ENCODE data around the gene CDK18.

CDK18 gene

GRCh38 chr1:205516362-205516761 lies 11.9 kb downstream of the CDK18 start:
- Histone ChIP-seq H3K36me3 (ENCODE audit: control insufficient read depth in 2 of 2, insufficient read depth in 1 of 2, low read length in 2 of 2) (no peaks in the 10 kb centered on the region), H3K4me3 (ENCODE audit: low read depth, low read length) (no peak overlapping the region), H3K4me1 (ENCODE audit: control insufficient read depth, insufficient read depth, low read length) (peaks cover 8% of the 10 kb centered on the region), H3K9me3 (ENCODE audit: control insufficient read depth, insufficient read depth, low read depth, low read length) (no peaks in the 10 kb centered on the region), H3K27ac (ENCODE audit: extremely low read depth, low read depth, low read length) (no peak overlapping the region)
- CTCF ChIA-PET: interaction anchor here (0.6 to 3.7 kb wide), 7 partner anchors 8 to 577 kb away, joined by 3 to 19 read pairs (median 5); no protein-coding TSS in a partner anchor
- TF ChIP-seq ZNF473 (tag by site-specific recombination; IDR thresholded peaks at IDR 0.05) (no peak), ZBTB8A (tag by site-specific recombination; IDR thresholded peaks at IDR 0.05) (no peak)
- POLR2A ChIA-PET: no interaction called here

DNA sequence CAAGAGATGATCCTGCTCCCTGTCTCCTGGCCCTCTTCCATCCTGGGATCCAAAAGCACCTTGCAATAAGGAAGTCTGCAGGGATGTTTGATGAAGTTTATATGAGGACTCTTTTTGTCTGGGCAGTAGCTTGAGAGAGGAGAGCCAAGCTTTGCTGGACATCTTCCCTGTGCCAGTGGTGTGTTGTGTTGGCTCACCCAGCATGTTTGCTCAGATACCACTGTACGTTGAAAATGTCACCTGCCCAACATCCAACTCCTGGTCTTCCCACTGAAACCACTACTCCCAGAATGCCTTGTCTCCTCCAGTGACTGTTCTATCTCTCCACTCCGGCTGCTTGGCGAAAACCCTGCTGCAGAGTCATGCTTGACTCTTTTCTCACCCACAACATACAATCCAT lies 12.8 kb downstream of the CDK18 start:
- CTCF ChIA-PET: interaction anchor here (1.2 to 3.7 kb wide), 4 partner anchors 28 to 163 kb away, joined by 4 to 18 read pairs (median 8); no protein-coding TSS in a partner anchor

More for the DNA sequence above, 12.8 kb downstream of the CDK18 start:
- POLR2A ChIA-PET: no interaction called here
- no peaks in the 10 kb centered on the region for H3K36me3 ChIP-seq (ENCODE audit: control insufficient read depth in 2 of 2, insufficient read depth in 1 of 2, low read length in 2 of 2)
- peaks cover 8% of the 10 kb centered on the region for H3K4me1 ChIP-seq (ENCODE audit: control insufficient read depth, insufficient read depth, low read length)
- H3K27ac ChIP-seq (ENCODE audit: extremely low read depth, low read depth, low read length): no peak overlapping the region
- TF ChIP-seq ZNF561 (tag by site-specific recombination; IDR thresholded peaks at IDR 0.05; ENCODE audit: borderline replicate concordance): no peak
- no peak for TF ChIP-seq ZBTB21 (tag by site-specific recombination; IDR thresholded peaks at IDR 0.05)
- TF ChIP-seq MYNN (tag by site-specific recombination; IDR thresholded peaks at IDR 0.05; ENCODE audit: borderline replicate concordance): no peak
- no peak for TF ChIP-seq PRDM4 (tag by site-specific recombination; IDR thresholded peaks at IDR 0.05)
- TF ChIP-seq REPIN1 (tag by site-specific recombination; IDR thresholded peaks at IDR 0.05; ENCODE audit: low read depth): no peak
- TF ChIP-seq ZNF248 (tag by site-specific recombination; IDR thresholded peaks at IDR 0.05): no peak
- TF ChIP-seq ZFP37 (tag by site-specific recombination; IDR thresholded peaks at IDR 0.05): no peak
- TF ChIP-seq, protein P1, sequence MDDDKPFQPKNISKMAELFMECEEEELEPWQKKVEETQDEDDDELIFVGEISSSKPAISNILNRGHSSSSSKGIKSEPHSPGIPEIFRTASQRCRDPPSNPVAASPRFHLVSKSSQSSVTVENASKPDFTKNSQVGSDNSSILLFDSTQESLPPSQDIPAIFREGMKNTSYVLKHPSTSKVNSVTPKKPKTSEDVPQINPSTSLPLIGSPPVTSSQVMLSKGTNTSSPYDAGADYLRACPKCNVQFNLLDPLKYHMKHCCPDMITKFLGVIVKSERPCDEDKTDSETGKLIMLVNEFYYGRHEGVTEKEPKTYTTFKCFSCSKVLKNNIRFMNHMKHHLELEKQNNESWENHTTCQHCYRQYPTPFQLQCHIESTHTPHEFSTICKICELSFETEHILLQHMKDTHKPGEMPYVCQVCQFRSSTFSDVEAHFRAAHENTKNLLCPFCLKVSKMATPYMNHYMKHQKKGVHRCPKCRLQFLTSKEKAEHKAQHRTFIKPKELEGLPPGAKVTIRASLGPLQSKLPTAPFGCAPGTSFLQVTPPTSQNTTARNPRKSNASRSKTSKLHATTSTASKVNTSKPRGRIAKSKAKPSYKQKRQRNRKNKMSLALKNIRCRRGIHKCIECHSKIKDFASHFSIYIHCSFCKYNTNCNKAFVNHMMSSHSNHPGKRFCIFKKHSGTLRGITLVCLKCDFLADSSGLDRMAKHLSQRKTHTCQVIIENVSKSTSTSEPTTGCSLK (tag by site-specific recombination; IDR thresholded peaks at IDR 0.05): no peak
- TF ChIP-seq, protein P2, sequence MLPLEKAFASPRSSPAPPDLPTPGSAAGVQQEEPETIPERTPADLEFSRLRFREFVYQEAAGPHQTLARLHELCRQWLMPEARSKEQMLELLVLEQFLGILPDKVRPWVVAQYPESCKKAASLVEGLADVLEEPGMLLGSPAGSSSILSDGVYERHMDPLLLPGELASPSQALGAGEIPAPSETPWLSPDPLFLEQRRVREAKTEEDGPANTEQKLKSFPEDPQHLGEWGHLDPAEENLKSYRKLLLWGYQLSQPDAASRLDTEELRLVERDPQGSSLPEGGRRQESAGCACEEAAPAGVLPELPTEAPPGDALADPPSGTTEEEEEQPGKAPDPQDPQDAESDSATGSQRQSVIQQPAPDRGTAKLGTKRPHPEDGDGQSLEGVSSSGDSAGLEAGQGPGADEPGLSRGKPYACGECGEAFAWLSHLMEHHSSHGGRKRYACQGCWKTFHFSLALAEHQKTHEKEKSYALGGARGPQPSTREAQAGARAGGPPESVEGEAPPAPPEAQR (tag by site-specific recombination; IDR thresholded peaks at IDR 0.05): no peak
- no peak for TF ChIP-seq ZNF513 (tag by site-specific recombination; IDR thresholded peaks at IDR 0.05)
- no peak for TF ChIP-seq ZNF707 (tag by site-specific recombination; IDR thresholded peaks at IDR 0.05)
- TF ChIP-seq SP7 (tag by site-specific recombination; IDR thresholded peaks at IDR 0.05): no peak
- TF ChIP-seq ZNF202 (tag by site-specific recombination; IDR thresholded peaks at IDR 0.05; ENCODE audit: borderline replicate concordance): no peak
- no peak for TF ChIP-seq ZFP3 (tag by site-specific recombination; IDR thresholded peaks at IDR 0.05; ENCODE audit: low read depth)
- no peak for TF ChIP-seq ZNF292 (tag by site-specific recombination; IDR thresholded peaks at IDR 0.05; ENCODE audit: borderline replicate concordance, low read depth)
- no peak for TF ChIP-seq ZNF155 (tag by site-specific recombination; IDR thresholded peaks at IDR 0.05)
- no peak overlapping the region for H3K4me3 ChIP-seq (ENCODE audit: low read depth, low read length)
- H3K9me3 ChIP-seq (ENCODE audit: control insufficient read depth, insufficient read depth, low read depth, low read length): no peaks in the 10 kb centered on the region

All from HEK293 (cell line).